Measurements from ENCODE around the gene NANOS2. TPM values are rescaled to one million over a fixed set of nuclear protein-coding genes. Genes with fewer than 3 reads are reported as not detected.
A peak's percentile ranks its signal among the peaks of the same experiment; 100 is the strongest.
"Not testable (repeated sequence)": the region's sequence is repeated elsewhere in the genome, so short reads cannot be mapped to it uniquely, and the experiment has no call there.

NANOS2 gene
- total RNA-seq, 1 experiment from 2014 or later, result not detected

DNA sequence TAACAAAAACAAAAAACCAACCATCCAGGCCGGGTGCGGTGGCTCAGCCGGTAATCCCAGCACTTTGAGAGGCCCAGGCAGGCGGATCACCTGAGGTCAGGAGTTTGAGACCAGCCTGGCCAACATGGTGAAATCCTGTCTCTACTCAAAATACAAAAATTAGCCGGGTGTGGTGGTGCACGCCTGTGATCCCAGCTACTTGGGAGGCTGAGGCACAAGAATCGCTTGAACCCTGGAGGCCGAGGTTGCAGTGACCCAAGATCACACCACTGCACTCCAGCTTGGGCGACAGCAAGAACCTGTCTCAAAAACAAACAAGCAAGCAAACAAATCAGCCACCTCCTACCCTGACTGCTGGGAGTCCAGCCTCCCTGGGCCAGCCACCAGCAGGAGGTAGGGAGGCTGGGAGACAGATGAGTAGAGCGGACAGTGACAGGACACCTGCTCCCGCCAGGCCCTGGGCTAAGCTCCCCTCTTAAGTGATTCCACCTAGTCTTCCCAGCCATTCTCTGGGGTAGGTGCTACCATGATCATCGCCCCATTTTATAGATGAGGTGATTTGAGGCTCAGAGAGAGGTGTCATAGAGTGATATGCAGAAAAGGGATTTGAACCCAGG is 18.5 kb downstream of the NANOS2 start:
- DNase-seq (ENCODE audit: low spot score), result not testable (repeated sequence)

GRCh38 chr19:45895519-45895972 is 19.0 kb downstream of the NANOS2 start:
- DNase-seq (ENCODE audit: low spot score), result no peak

DNA sequence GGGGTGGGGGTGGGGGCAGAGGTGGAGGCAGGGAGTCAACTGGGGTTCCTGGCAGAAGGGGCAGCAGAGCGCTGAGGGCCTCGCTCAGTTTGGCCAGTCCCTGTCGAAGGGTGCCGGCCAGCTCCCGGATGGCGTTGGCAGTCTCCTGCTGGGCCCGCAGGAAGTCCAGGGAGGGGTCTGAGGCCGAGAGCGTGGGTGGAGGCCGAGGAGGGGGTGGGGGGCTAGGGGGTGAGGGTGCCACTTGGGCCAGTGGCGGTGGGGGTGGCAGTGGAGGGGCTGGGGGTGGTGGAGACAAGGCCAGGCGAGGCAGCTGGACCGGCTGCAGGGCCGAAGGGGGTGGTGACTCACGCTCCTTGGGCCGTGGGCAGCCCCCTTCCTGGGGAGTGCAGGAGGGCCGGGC is 23.7 kb downstream of the NANOS2 start:
- DNase-seq (ENCODE audit: low spot score), result no peak

DNA sequence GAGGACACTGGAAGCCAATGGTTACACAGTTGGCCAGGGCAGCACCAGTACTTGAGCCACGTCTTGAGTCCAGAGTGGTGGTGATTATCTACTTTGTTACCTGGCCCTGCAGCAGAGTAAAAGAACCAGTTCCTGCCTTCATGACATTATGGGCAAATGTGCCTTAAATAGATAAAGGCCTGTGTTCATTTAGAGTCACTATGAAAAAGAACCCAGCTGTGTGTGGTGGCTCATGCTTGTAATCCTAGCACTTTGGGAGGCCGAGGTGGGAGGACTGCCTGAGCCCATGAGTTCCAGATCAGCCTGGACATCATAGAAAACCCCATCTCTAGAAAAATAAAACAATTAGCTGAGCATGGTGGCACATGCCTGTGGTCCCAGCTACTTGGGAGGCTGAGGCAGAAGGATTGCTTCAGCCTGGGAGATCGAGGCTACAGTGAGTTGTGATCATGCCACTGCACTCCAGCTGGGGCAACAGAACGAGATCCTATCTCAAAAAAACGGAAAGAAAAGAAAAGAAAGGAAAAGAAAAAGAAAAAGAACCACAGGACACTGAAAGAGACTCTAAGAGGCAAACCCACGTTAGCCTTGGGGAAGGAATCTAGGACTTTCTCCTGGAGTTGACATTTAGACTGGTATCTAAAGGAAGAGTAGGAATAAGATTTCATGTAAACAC is 25.2 kb downstream of the NANOS2 start:
- DNase-seq (ENCODE audit: low spot score), result no peak

- DNase-seq (ENCODE audit: low spot score), result no peak
Observed at GRCh38 chr19:45887200-45887710, 27.3 kb downstream of the NANOS2 start.

GRCh38 chr19:45886427-45887199 is 28.0 kb downstream of the NANOS2 start:
- DNase-seq (ENCODE audit: low spot score), result peak; percentile 87

DNA sequence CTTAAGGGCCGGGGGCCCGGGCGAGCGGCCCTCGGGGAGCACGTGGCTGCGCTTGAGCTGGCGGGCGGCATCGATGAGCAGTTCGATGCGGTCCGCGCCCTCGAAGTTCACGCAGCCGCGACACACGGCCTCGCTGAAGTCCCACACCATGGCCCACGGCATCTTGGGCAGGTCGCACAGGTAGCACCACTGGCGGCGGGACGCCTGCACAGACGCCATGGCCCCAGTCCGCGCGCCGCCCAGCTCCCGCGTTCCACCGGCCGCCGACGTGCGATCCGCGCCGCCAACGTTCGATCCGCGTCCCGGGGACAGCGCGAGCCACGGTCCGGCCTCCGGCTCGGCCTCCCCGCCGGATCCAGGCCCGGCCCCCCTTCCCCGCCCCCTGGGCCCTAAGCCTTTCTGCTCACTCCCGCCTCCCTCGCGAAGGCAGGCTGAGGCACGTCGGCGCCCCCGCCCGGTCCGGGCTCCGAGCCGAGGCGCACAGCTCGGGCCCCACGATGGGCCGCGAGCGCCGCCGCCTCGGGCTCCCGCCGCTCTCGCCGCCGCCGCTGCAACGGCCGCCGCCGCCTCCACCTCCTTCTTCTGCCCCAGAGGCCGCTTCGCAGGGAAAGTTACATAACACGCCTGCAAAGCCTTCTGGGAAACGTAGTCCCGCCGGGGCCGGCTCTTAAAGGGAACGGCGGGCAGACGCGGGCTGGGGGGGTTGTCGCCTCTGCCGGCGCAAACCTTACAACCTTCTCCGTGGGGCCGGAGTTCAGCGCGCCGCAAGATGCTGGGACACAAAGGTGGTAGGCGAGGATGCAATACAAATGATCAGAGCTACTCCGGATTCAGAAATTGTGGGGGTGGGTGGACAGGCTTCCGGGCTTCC is 28.8 kb downstream of the NANOS2 start, which contains the start of gene IRF2BP1:
Gene IRF2BP1 (minus strand): TSS at position 586 of the 871 bp plus-strand sequence. CDS start 367 bp downstream, at position 219.
- DNase-seq (ENCODE audit: low spot score), result peak; percentile 79

DNA sequence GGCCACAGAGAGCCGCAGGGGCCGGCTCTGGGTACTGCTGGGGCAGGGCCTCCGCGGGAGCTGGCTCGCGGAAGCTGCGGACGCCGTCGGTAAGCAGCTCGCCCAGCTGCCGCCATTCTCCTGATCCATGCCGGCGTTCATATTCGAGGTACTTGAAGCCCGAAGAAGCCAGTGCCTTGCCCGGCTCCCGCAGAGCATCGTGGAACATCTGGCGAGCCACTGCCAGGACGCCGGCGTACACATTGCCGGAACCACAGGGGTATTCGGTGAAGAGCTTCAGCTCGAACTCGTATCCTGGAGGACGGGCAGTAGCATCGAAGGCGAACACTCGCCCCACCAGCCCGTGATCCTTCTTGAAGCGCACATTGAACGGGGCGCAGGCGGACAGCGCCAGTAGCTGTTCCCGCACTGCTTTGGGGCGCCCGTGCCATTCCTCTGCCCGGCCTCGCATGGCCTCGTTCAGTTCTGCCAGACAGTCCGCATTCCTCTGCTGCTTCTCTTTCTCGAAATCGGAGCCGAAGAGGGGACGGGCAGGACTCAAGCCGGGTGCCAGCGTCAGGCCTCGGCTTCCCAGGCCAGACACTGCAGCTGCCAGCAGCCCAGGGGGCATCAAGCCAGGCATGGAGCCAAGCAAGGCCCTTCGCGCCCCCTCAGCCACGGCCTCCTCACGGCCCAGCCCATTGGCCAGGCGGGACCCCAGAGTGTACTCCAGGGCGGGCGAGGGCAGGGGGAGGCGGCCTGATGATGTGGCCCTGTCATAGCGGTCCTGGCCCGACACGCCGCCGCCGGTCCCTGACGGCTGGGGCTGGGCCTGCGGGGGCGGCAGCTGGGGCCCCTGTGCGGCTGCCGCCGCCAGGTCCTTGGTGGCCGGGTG is 29.7 kb downstream of the NANOS2 start:
- DNase-seq (ENCODE audit: low spot score), result no peak

GRCh38 chr19:45883881-45884681 is 30.5 kb downstream of the NANOS2 start:
- DNase-seq (ENCODE audit: low spot score), result no peak

GRCh38 chr19:45883586-45883880 is 31.0 kb downstream of the NANOS2 start:
- no peak for DNase-seq (ENCODE audit: low spot score)

GRCh38 chr19:45882652-45883585 is 31.7 kb downstream of the NANOS2 start:
- DNase-seq (ENCODE audit: low spot score), result peak; percentile 63

DNA sequence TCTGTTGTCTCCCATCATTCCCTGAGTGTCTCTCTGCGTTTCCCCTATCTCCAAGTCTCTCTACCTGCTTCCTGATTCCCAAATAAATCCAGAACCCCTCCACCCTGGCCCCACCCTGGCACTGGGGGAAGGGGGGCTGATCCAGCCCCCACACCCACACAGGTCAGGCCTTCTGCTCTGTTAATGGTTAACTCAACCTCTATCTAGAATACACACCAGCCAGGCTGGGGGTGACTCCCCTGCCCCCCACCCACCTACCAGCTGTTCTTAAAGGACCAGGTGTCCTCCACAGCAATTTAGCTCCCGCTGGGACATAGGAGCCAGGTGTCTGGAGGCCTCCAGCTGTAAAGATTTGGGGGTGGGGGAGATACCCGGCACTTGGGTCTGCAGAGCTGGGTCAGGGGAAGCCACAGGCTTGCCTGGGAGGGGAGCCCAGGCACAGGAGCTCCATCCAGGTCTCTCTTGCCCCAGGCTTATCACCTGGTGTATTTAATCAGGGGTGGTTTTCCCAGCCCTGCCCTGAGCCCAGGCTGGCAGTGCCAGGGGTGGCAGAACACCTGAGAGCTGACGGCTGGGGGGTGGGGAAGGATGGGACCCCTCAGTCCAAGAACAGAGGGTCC is 32.6 kb downstream of the NANOS2 start:
- no peak for DNase-seq (ENCODE audit: low spot score)

DNA sequence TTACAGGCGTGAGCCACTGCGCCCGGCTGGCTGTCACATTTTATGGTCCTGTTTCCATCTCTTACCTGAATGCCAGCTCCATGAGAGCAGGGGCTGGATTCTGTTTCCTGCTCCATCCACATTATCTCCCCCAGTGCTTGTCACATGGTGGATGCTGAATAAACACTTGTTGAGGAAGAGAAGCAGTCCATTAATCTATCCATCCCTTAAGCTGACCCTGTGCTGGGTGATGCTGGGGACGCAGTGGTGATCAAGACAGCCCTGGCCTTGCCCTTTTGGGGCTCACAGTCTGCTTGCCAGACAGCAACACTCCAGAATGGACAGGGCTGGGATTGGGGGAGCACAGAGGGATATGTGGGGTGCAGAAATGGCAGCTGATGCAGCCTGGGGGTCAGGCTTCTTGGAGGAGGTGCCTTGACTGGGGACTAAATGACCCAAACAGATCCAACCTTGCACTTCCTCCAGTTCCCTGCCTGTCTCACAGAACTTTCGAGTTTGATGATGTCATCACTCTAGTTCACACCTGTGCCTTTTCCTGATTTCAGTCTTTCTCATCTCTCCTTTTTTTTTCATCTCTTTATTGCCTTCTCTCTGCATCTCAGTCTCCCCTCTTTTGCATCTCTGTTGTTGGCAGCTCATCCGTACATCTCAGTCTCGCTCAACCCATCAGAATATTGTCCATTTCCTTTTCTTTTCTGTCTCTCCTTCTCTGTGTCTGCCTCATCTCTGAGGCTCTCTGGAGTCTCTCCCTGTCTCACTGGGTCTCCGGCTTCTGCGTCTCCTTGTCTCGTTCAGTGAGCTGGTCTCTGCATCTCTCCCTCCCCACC is 33.3 kb downstream of the NANOS2 start:
- no peak for DNase-seq (ENCODE audit: low spot score)

DNA sequence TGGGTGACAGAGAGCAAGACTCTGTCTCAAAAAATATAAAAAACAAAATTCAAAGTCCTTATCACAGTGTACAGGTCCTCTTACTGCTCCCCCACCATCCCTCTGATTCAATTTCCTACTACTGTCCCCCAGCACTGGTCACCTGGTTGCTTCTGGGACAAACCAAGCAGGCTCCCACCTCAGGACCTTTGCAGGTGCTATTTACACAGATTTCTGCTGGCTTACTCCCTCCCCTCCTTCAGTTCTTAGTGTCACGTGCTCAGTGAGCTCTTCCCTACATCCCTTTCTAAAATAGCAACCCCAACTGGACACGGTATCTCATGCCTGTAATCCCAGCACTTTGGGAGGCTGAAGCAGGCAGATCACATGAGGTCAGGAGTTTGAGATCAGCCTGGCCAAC is 34.6 kb downstream of the NANOS2 start:
- DNase-seq (ENCODE audit: low spot score), result no peak

DNA sequence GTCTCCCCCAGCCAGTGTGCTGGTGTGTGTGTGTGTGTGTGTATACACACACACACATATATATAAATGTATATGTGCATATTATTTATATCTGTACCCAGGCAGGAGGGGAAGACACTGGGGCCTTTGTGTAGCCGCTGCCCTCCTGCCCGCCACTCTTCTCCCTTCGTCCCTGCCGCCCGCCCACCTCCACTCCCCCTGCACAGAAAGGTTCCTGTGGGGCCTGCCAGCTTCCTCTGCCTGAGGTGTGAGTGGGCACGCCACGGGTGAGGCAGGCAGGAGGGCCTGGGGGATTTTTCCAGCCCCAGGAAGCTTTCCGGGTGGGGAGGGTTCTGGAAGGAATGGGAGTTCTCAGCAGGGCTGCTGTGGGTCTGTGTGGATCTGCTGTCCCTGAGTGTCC is 35.5 kb downstream of the NANOS2 start:
- no peak for DNase-seq (ENCODE audit: low spot score)

- DNase-seq (ENCODE audit: low spot score), result no peak
Observed at GRCh38 chr19:45878043-45878794, 36.4 kb downstream of the NANOS2 start.

Measured in H4 (cell line).